IMR-90 (cell line): ENCODE measurements around the gene ALOXE3. TPM values are rescaled to one million over a fixed set of nuclear protein-coding genes. Genes with fewer than 3 reads are reported as not detected.

Experiments used
- ATAC-seq: fragments of 200-7000 bp; cut with Tn5 transposase; 2 replicates; pipeline ENCODE4 v1.9.1; 2020; ENCODE audit warnings: low read depth, mild to moderate bottlenecking, moderate library complexity
- BruUV-seq: library from RNA; stranded (reverse); fragments of 400-500 nt; replicated peaks from 2 replicates; lab custom pipeline; 2021; lab: Mats Ljungman, UMichigan
- CTCF ChIA-PET: fragments of 300-600 bp; formaldehyde crosslinking; extraction: SDS; loops from one replicate; lab custom pipeline; 2021; ENCODE audit warnings: antibody characterized with exemption; lab: Yijun Ruan, JAX
- POLR2A ChIA-PET: fragments of 300-600 bp; sonication (Branson Sonifier 250); formaldehyde crosslinking; loops from one replicate; lab custom pipeline; 2022; ENCODE audit warnings: antibody characterized with exemption; ENCODE audit not compliant: unreplicated experiment; lab: Charles Lee
- DNase-seq: peaks from one replicate; pipeline ENCODE4 v3.0.0; 2013
- H2AFZ ChIP-seq: replicated peaks from 2 replicates; pipeline ENCODE3; 2013; ENCODE audit warnings: low read length, mild to moderate bottlenecking; ENCODE audit not compliant: poor library complexity
- H2AK5ac ChIP-seq: 2 replicates; pipeline ENCODE4 v1.6.1; 2013; ENCODE audit warnings: low read depth, low read length, inconsistent platforms
- H2AK9ac ChIP-seq: replicated peaks from 2 replicates; pipeline ENCODE3; 2013; ENCODE audit warnings: mild to moderate bottlenecking, low read depth, low read length, moderate library complexity; ENCODE audit not compliant: poor library complexity
- H2BK120ac ChIP-seq: 2 replicates; pipeline ENCODE4 v1.6.1; 2013; ENCODE audit warnings: low read depth, low read length, inconsistent platforms
- H2BK15ac ChIP-seq: 3 replicates; pipeline ENCODE4 v1.6.1; 2013; ENCODE audit warnings: low read depth, low read length, inconsistent platforms
- H2BK20ac ChIP-seq: 2 replicates; pipeline ENCODE4 v1.6.1; 2013; ENCODE audit warnings: low read depth, mild to moderate bottlenecking, inconsistent platforms, low read length, moderate library complexity
- H2BK5ac ChIP-seq: 2 replicates; pipeline ENCODE4 v1.6.1; 2013; ENCODE audit warnings: mild to moderate bottlenecking, low read depth, low read length, inconsistent platforms; ENCODE audit not compliant: poor library complexity, severe bottlenecking
- H3K14ac ChIP-seq: replicated peaks from 2 replicates; pipeline ENCODE4 v1.6.1; 2013; ENCODE audit warnings: low read depth, low read length, inconsistent platforms
- H3K18ac ChIP-seq: 2 replicates; pipeline ENCODE4 v1.6.1; 2013; ENCODE audit warnings: low read depth, low read length, control low read depth
- H3K23ac ChIP-seq: 2 replicates; pipeline ENCODE4 v1.6.1; 2013; ENCODE audit warnings: low read depth, low read length, inconsistent platforms
- H3K27ac ChIP-seq: 2 replicates; pipeline ENCODE4 v1.5.1; 2013; ENCODE audit warnings: mild to moderate bottlenecking, control low read depth, low read length; ENCODE audit not compliant: insufficient read depth
- H3K27me3 ChIP-seq: 2 replicates; pipeline ENCODE4 v1.6.1; 2013; ENCODE audit warnings: low read length; ENCODE audit not compliant: control insufficient read depth, insufficient read depth
- H3K36me3 ChIP-seq: 2 replicates; pipeline ENCODE4 v1.6.1; 2013; ENCODE audit warnings: low read length, mixed read lengths; ENCODE audit not compliant: control insufficient read depth, insufficient read depth
- H3K4ac ChIP-seq: 2 replicates; pipeline ENCODE4 v1.6.1; 2013; ENCODE audit warnings: low read depth, low read length, inconsistent platforms
- H3K4me1 ChIP-seq: 2 replicates; pipeline ENCODE4 v1.6.1; 2013; ENCODE audit warnings: low read length, mixed read lengths; ENCODE audit not compliant: control insufficient read depth, insufficient read depth
- H3K4me2 ChIP-seq: 2 replicates; pipeline ENCODE4 v1.6.1; 2013; ENCODE audit warnings: low read depth, mild to moderate bottlenecking, control low read depth, low read length, moderate library complexity
- H3K4me3 ChIP-seq: 2 replicates; pipeline ENCODE4 v1.5.1; 2013; ENCODE audit warnings: low read depth, mild to moderate bottlenecking, control low read depth, low read length, moderate library complexity; ENCODE audit not compliant: insufficient read depth
- H3K56ac ChIP-seq: 2 replicates; pipeline ENCODE4 v1.6.1; 2013; ENCODE audit warnings: low read length, inconsistent platforms; ENCODE audit not compliant: insufficient read depth; ENCODE audit errors: extremely low read depth
- H3K79me1 ChIP-seq, 2 experiments: 2 replicates each; pipeline ENCODE4 v1.6.1; 2013; ENCODE audit warnings: low read length in 2 of 2, inconsistent platforms in 1 of 2, low read depth in 1 of 2
- H3K9ac ChIP-seq: 2 replicates; pipeline ENCODE4 v1.6.1; 2013; ENCODE audit warnings: low read depth, low read length, control low read depth
- H3K9me1 ChIP-seq: 2 replicates; pipeline ENCODE4 v1.6.1; 2013; ENCODE audit warnings: low read length, inconsistent platforms; ENCODE audit not compliant: insufficient read depth
- H3K9me3 ChIP-seq: 2 replicates; pipeline ENCODE4 v1.6.1; 2013; ENCODE audit warnings: low read length; ENCODE audit not compliant: control insufficient read depth, insufficient read depth
- H4K20me1 ChIP-seq: 2 replicates; pipeline ENCODE4 v1.6.1; 2013; ENCODE audit warnings: low read length, inconsistent platforms; ENCODE audit not compliant: insufficient read depth
- H4K5ac ChIP-seq: 2 replicates; pipeline ENCODE4 v1.6.1; 2013; ENCODE audit warnings: mild to moderate bottlenecking, low read depth, low read length, control low read depth
- H4K8ac ChIP-seq, 2 experiments: 2 replicates each; pipeline ENCODE4 v1.6.1; 2013; ENCODE audit warnings: low read depth in 2 of 2, low read length in 2 of 2, control low read depth in 1 of 2, inconsistent platforms in 1 of 2
- H4K91ac ChIP-seq: 2 replicates; pipeline ENCODE4 v1.6.1; 2013; ENCODE audit warnings: low read depth, low read length, inconsistent platforms; ENCODE audit not compliant: insufficient read depth
- CEBPB ChIP-seq: IDR thresholded peaks from 2 replicates; pipeline ENCODE4 v1.6.1; 2012; ENCODE audit warnings: low read depth, low read length, improper control_type of control experiment
- WGBS, 2 experiments: methylation state at CpG; one replicate each; pipeline versions ENCODE4 v1.1.5 to v1.1.7; 2013; ENCODE audit warnings: missing lambda C conversion rate in 2 of 2; ENCODE audit not compliant: insufficient read length in 1 of 2; ENCODE audit errors: extremely low coverage in 2 of 2; 5-methylcytosine and 5-hydroxymethylcytosine counted together
- dilution Hi-C: fragments of 300-500 bp; cut with HindIII; formaldehyde crosslinking; loops from one replicate; pipeline ENCODE4 v1.14.3; 2018; ENCODE audit warnings: low sequenced_read_pairs; ENCODE audit not compliant: unreplicated experiment
- in situ Hi-C: fragments of 300-500 bp; cut with MboI; formaldehyde crosslinking; loops from 3 replicates; pipeline ENCODE4 v1.14.3; 2019; ENCODE audit warnings: low sequenced_read_pairs, inconsistent platforms, mixed read lengths
- intact Hi-C: fragments of 100-400 bp; cut with micrococcal nuclease; formaldehyde crosslinking; loops from 2 replicates; pipeline ENCODE4 v1.10.0; 2022
- polyA plus RNA-seq, 3 experiments: library from polyadenylated mRNA; depleted of rRNA; stranded (reverse); fragments of >200 nt; gene quantifications; 2 replicates each; pipeline ENCODE4 v1.2.3, GENCODE V29; 2012; ENCODE audit warnings: low replicate concordance in 1 of 3
- total RNA-seq: library from RNA; depleted of rRNA; stranded (reverse); fragments of >200 nt; gene quantifications from 2 replicates; pipeline ENCODE4 v1.2.3, GENCODE V29; 2012

ALOXE3 gene
- total and polyA plus RNA-seq, 2 of the 4 experiments (the other 2 are of a cell fraction) = under 0.01 to 0.26 TPM

GRCh38 chr17:8089728-8090127, 28.6 kb downstream of the ALOXE3 start:
- no peak overlapping the region for H3K27ac ChIP-seq
- no peak overlapping the region for H2BK15ac ChIP-seq
- no peak overlapping the region for H3K18ac ChIP-seq
- in situ Hi-C loops = loop anchor here (25.0 kb wide), 2 partner anchors 223 to 673 kb away; partner anchors contain the start of genes ARHGEF15 and SPDYE4
- no peak overlapping the region for H2BK120ac ChIP-seq
- no peak overlapping the region for H2BK20ac ChIP-seq
- H2BK5ac ChIP-seq = no peak overlapping the region
- H3K4me1 ChIP-seq = no peaks in the 10 kb centered on the region
- no peaks in the 10 kb centered on the region for H3K36me3 ChIP-seq
- BruUV-seq = no TSS peak
- H3K4me2 ChIP-seq = no peak overlapping the region
- H3K27me3 ChIP-seq = peaks cover 73% of the 10 kb centered on the region
- H2AK5ac ChIP-seq = no peak overlapping the region
- dilution Hi-C loops = no loop called here
- ChIA-PET POLR2A (no interaction called here), CTCF (no interaction called here)
- whole genome bisulfite sequencing, 2 experiments = 20% methylated on average over 1 of the region's 6 CpGs; no CpG with 5 or more reads in 1 of the 2 experiments
- no peak overlapping the region for H3K4ac ChIP-seq
- H3K23ac ChIP-seq = no peak overlapping the region
- H2AFZ ChIP-seq = no peak overlapping the region
- DNase-seq = no peak
- no peaks in the 10 kb centered on the region for H4K20me1 ChIP-seq
- no peak for TF ChIP-seq CEBPB
- no peak overlapping the region for H3K4me3 ChIP-seq
- H3K79me1 ChIP-seq = no peaks in the 10 kb centered on the region
- no peak for ATAC-seq
- H4K91ac ChIP-seq = no peak overlapping the region
- H3K14ac ChIP-seq = no peak overlapping the region
- H4K5ac ChIP-seq = no peak overlapping the region
- no peak overlapping the region for H3K9ac ChIP-seq
- no peak overlapping the region for H3K56ac ChIP-seq
- no peaks in the 10 kb centered on the region for H3K9me3 ChIP-seq
- intact Hi-C loops = no loop called here
- H4K8ac ChIP-seq = no peak overlapping the region
- H3K9me1 ChIP-seq = no peaks in the 10 kb centered on the region
- H2AK9ac ChIP-seq = no peak overlapping the region
